ENCODE results near the gene DRAM2.
"Not testable (repeated sequence)": the region's sequence is repeated elsewhere in the genome, so short reads cannot be mapped to it uniquely, and the experiment has no call there.

DRAM2 gene

DNA sequence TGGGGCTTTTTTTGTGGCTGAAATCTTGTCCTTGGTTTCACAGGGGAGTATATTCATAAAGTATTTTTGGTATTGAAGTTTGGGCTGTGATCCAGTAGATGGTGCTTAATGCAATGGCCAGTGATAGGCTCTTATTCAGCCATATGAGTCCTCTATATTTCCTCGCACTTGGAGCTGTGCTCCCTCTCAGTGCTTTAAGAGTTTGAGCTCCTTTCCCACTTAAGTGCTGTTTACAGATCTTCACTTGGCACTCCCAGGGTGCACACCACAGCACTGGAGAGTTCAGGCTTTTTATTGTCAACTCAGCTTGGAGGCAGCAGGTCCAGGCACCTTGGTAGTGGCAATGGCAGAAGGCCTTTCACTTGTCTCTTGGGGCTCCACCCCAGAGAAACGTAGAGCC, 54.9 kb downstream of the DRAM2 start:
- no peak overlapping the region for H3K4me3 ChIP-seq (ENCODE audit: low read depth, low read length)

- H3K4me3 ChIP-seq (ENCODE audit: low read depth, low read length) = no peak overlapping the region
These were observed 57.3 kb downstream of the DRAM2 start for GRCh38 chr1:111082421-111083203.

DNA sequence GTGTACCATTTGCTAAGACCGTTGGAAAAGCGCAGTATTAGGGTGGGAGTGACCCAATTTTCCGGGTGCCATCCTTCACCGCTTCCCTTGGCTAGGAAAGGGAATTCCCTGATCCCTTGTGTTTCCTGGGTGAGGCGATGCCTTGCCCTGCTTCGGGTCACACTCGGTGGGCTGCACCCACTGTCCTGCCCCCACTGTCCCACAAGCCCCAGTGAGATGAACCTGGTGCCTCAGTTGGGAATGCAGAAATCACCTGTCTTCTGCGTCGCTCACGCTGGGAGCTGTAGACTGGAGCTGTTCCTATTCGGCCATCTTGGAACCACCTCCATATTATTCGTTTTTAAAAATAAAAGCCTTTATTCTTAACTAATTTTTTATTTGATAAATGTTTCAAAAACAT, 60.6 kb downstream of the DRAM2 start:
- H3K4me3 ChIP-seq (ENCODE audit: low read depth, low read length) = not testable (repeated sequence)

- H3K4me3 ChIP-seq (ENCODE audit: low read depth, low read length) = not testable (repeated sequence)
These were observed 62.6 kb downstream of the DRAM2 start for GRCh38 chr1:111077312-111077711.
